ENCODE data around the gene TEAD1.

TEAD1 gene

GRCh38 chr11:12793065-12793464 is 118.8 kb downstream of the TEAD1 start:
- DNase-seq = no peak

- no peak for DNase-seq
Observed at GRCh38 chr11:12793506-12793905, 119.3 kb downstream of the TEAD1 start.

GRCh38 chr11:12794576-12795230 is 120.5 kb downstream of the TEAD1 start:
- no peak for DNase-seq

- no peak for DNase-seq
Observed at GRCh38 chr11:12797996-12798395, 123.8 kb downstream of the TEAD1 start.

- DNase-seq = no peak
Observed at GRCh38 chr11:12798609-12799011, 124.4 kb downstream of the TEAD1 start.

GRCh38 chr11:12799334-12799835 is 125.2 kb downstream of the TEAD1 start:
- no peak for DNase-seq

GRCh38 chr11:12800032-12800671 is 125.9 kb downstream of the TEAD1 start:
- no peak for DNase-seq

GRCh38 chr11:12800871-12801270 is 126.7 kb downstream of the TEAD1 start:
- no peak for DNase-seq

- DNase-seq = no peak
Observed at GRCh38 chr11:12801976-12802375, 127.8 kb downstream of the TEAD1 start.

- no peak for DNase-seq
Observed at GRCh38 chr11:12802418-12803085, 128.3 kb downstream of the TEAD1 start.

GRCh38 chr11:12803086-12803826 is 129.0 kb downstream of the TEAD1 start:
- DNase-seq = no peak

- no peak for DNase-seq
Observed at GRCh38 chr11:12806113-12806512, 131.9 kb downstream of the TEAD1 start.

GRCh38 chr11:12807621-12808020 is 133.4 kb downstream of the TEAD1 start:
- no peak for DNase-seq

GRCh38 chr11:12808519-12808918 is 134.3 kb downstream of the TEAD1 start:
- DNase-seq = no peak

- DNase-seq = no peak
Observed at GRCh38 chr11:12809364-12809763, 135.1 kb downstream of the TEAD1 start.

GRCh38 chr11:12809864-12810567 is 135.8 kb downstream of the TEAD1 start:
- no peak for DNase-seq

- no peak for DNase-seq
Observed at GRCh38 chr11:12810568-12810894, 136.3 kb downstream of the TEAD1 start.

- no peak for DNase-seq
Observed at GRCh38 chr11:12811861-12812260, 137.6 kb downstream of the TEAD1 start.

- no peak for DNase-seq
Observed at GRCh38 chr11:12812849-12813248, 138.6 kb downstream of the TEAD1 start.

GRCh38 chr11:12813371-12814225 is 139.4 kb downstream of the TEAD1 start:
- DNase-seq = no peak

- no peak for DNase-seq
Observed at GRCh38 chr11:12815129-12815480, 140.9 kb downstream of the TEAD1 start.

- no peak for DNase-seq
Observed at GRCh38 chr11:12815931-12816494, 141.8 kb downstream of the TEAD1 start.
